Neural progenitor cell (in vitro differentiated cells): ENCODE data around the gene PCK1. TPM values are rescaled to one million over a fixed set of nuclear protein-coding genes. Genes with fewer than 3 reads are reported as not detected.

Experiments
- DNase-seq: peaks from one replicate; pipeline ENCODE4 v3.0.0-alpha.2; 2016; ENCODE audit warnings: low spot score
- H2AFZ ChIP-seq: fragments of 200-600 bp; sonication (generic); replicated peaks from 2 replicates; pipeline ENCODE4 v1.6.1; 2016; ENCODE audit warnings: antibody characterized with exemption
- H3F3A ChIP-seq: fragments of 200-600 bp; sonication (generic); 2 replicates; pipeline ENCODE4 v1.6.1; 2016; ENCODE audit warnings: antibody characterized with exemption, low read depth
- H3K27ac ChIP-seq: fragments of 200-600 bp; sonication (generic); 2 replicates; pipeline ENCODE4 v1.5.1; 2016; ENCODE audit warnings: mild to moderate bottlenecking
- H3K27me3 ChIP-seq: fragments of 200-600 bp; sonication (generic); 2 replicates; pipeline ENCODE4 v1.6.1; 2016; ENCODE audit warnings: mild to moderate bottlenecking, moderate library complexity
- H3K36me3 ChIP-seq: fragments of 200-600 bp; sonication (generic); 2 replicates; pipeline ENCODE4 v1.5.1; 2016
- H3K4me1 ChIP-seq: fragments of 200-600 bp; sonication (generic); 2 replicates; pipeline ENCODE4 v1.6.1; 2016; ENCODE audit warnings: mixed run types
- H3K4me2 ChIP-seq: fragments of 200-600 bp; sonication (generic); 2 replicates; pipeline ENCODE4 v1.6.1; 2016
- H3K4me3 ChIP-seq: fragments of 200-600 bp; sonication (generic); 2 replicates; pipeline ENCODE4 v1.5.1; 2016
- H3K79me2 ChIP-seq: fragments of 200-600 bp; sonication (generic); 2 replicates; pipeline ENCODE4 v1.6.1; 2016; ENCODE audit warnings: low read depth
- H3K9ac ChIP-seq: fragments of 200-600 bp; sonication (generic); 2 replicates; pipeline ENCODE4 v1.6.1; 2016
- H3K9me3 ChIP-seq: fragments of 200-600 bp; sonication (generic); 2 replicates; pipeline ENCODE4 v1.5.1; 2016; ENCODE audit warnings: low read depth
- H4K20me1 ChIP-seq: fragments of 200-600 bp; sonication (generic); 2 replicates; pipeline ENCODE4 v1.6.1; 2016; ENCODE audit warnings: low read depth
- H3K27ac Mint-ChIP-seq: 3 replicates; pipeline ENCODE4 v1.8.0; 2021; ENCODE audit warnings: mixed read lengths
- H3K27me3 Mint-ChIP-seq: 2 replicates; pipeline ENCODE4 v1.8.0; 2022; ENCODE audit warnings: low read depth, mild to moderate bottlenecking, inconsistent platforms, moderate library complexity, mixed read lengths; ENCODE audit not compliant: insufficient read depth
- H3K36me3 Mint-ChIP-seq: 3 replicates; pipeline ENCODE4 v1.8.0; 2021; ENCODE audit warnings: mixed read lengths
- H3K4me1 Mint-ChIP-seq: 3 replicates; pipeline ENCODE4 v1.8.0; 2021; ENCODE audit warnings: mixed read lengths
- H3K4me3 Mint-ChIP-seq: 3 replicates; pipeline ENCODE4 v1.8.0; 2021; ENCODE audit warnings: mild to moderate bottlenecking, moderate library complexity, mixed read lengths
- H3K9me3 Mint-ChIP-seq: 3 replicates; pipeline ENCODE4 v1.8.0; 2020; ENCODE audit warnings: mixed read lengths
- CTCF ChIP-seq: fragments of 200-600 bp; sonication (generic); IDR thresholded peaks from 2 replicates; pipeline ENCODE4 v1.5.1; 2017; ENCODE audit warnings: antibody characterized with exemption, mild to moderate bottlenecking
- EZH2 ChIP-seq: fragments of 200-600 bp; sonication (generic); IDR thresholded peaks from 2 replicates; pipeline ENCODE4 v1.6.1; 2017; ENCODE audit warnings: antibody characterized with exemption, mild to moderate bottlenecking, moderate library complexity
- EZH2phosphoT487 ChIP-seq: fragments of 200-600 bp; sonication (generic); IDR thresholded peaks from 2 replicates; pipeline ENCODE4 v1.6.1; 2017; ENCODE audit warnings: antibody characterized with exemption
- total RNA-seq: library from RNA; depleted of rRNA; stranded (reverse); fragments of >200 nt; gene quantifications from 2 replicates; pipeline ENCODE4 v1.2.3, GENCODE V29; 2015; ENCODE audit warnings: low replicate concordance

The PCK1 gene
- total RNA-seq, 1 donor from 2014 or later, result not detected

DNA sequence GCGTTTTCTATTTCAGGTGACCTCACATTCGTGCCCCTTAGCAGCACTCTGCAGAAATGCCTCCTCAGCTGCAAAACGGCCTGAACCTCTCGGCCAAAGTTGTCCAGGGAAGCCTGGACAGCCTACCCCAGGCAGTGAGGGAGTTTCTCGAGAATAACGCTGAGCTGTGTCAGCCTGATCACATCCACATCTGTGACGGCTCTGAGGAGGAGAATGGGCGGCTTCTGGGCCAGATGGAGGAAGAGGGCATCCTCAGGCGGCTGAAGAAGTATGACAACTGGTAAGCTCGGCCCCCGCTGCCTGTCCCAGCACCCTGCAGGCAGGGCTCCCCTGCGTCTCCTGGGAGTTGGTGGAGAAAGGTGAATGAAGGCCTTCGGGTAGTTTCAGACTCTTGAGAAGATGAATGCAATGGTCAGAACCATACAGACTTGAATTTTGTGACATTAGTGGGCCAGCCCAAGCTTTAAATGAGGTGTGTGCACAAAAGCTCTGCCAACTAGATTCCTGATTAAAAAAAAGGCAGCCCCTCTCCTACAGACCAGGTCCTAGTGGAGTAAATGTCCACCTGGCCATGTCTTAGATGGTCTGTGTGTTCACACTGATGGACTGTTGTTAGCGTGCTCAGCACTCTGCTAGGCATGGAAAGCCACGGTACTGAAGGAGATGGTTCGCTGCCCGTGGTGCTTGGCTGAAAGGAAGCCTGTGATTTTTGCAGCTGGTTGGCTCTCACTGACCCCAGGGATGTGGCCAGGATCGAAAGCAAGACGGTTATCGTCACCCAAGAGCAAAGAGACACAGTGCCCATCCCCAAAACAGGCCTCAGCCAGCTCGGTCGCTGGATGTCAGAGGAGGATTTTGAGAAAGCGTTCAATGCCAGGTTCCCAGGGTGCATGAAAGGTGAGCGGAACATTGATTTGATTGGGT lies 708 bp downstream of the PCK1 start:
- no peaks in the 10 kb centered on the region for H3K36me3 Mint-ChIP-seq
- Histone ChIP-seq H4K20me1 (no peaks in the 10 kb centered on the region), H3K9ac (no peak overlapping the region), H3K27ac (no peak overlapping the region), H3K27me3 (no peaks in the 10 kb centered on the region), H3K4me3 (no peak overlapping the region), H3F3A (no peaks in the 10 kb centered on the region), H3K9me3 (no peaks in the 10 kb centered on the region), H3K4me2 (no peak overlapping the region), H3K79me2 (no peaks in the 10 kb centered on the region), H3K36me3 (no peaks in the 10 kb centered on the region), H2AFZ (no peak overlapping the region), H3K4me1 (no peaks in the 10 kb centered on the region)
- H3K9me3 Mint-ChIP-seq, result peaks cover 2% of the 10 kb centered on the region
- no peak overlapping the region for H3K4me3 Mint-ChIP-seq
- TF ChIP-seq CTCF (no peak), EZH2phosphoT487 (no peak), EZH2 (no peak)
- no peaks in the 10 kb centered on the region for H3K4me1 Mint-ChIP-seq
- H3K27me3 Mint-ChIP-seq, result peaks cover 5% of the 10 kb centered on the region
- H3K27ac Mint-ChIP-seq, result no peak overlapping the region
- DNase-seq, result no peak

DNA sequence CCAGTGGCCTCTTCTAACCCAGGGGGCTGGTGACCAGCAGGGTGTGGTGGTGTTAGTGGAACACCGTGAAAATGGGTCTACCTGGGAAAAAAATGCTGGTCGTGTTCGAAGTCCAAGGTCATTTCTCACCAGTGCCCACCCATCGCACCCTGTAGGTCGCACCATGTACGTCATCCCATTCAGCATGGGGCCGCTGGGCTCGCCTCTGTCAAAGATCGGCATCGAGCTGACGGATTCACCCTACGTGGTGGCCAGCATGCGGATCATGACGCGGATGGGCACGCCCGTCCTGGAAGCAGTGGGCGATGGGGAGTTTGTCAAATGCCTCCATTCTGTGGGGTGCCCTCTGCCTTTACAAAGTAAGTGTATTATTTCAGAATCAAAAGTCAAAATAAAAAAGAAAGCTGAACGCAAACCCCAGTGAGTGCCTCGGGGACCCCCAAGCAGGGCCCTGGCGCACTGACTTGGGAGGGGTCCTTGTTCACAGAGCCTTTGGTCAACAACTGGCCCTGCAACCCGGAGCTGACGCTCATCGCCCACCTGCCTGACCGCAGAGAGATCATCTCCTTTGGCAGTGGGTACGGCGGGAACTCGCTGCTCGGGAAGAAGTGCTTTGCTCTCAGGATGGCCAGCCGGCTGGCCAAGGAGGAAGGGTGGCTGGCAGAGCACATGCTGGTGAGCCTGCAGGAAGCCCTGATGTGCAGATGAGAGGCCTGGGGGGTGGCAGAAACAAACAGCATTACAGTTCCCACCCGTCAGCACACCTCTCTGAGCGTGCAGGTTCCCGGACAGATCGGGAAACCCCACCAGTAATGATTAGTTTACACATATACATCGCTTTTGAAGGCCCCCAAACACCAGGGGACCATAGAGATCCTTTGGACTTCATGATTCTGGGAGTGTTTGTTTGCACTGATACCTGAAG lies 1.9 kb downstream of the PCK1 start:
- H3K4me3 ChIP-seq, result no peak overlapping the region
- no peak overlapping the region for H3K4me3 Mint-ChIP-seq
- no peaks in the 10 kb centered on the region for H4K20me1 ChIP-seq
- no peaks in the 10 kb centered on the region for H3K79me2 ChIP-seq
- H3K27me3 ChIP-seq, result no peaks in the 10 kb centered on the region
- H3F3A ChIP-seq, result no peaks in the 10 kb centered on the region
- no peaks in the 10 kb centered on the region for H3K9me3 ChIP-seq
- H3K36me3 Mint-ChIP-seq, result no peaks in the 10 kb centered on the region
- no peaks in the 10 kb centered on the region for H3K36me3 ChIP-seq
- no peak for DNase-seq
- H3K27me3 Mint-ChIP-seq, result peaks cover 4% of the 10 kb centered on the region
- no peak overlapping the region for H3K27ac ChIP-seq
- no peak overlapping the region for H3K9ac ChIP-seq
- TF ChIP-seq EZH2, result no peak
- peaks cover 2% of the 10 kb centered on the region for H3K9me3 Mint-ChIP-seq
- H3K27ac Mint-ChIP-seq, result no peak overlapping the region
- H3K4me2 ChIP-seq, result no peak overlapping the region
- no peak overlapping the region for H2AFZ ChIP-seq
- no peaks in the 10 kb centered on the region for H3K4me1 ChIP-seq
- H3K4me1 Mint-ChIP-seq, result no peaks in the 10 kb centered on the region

DNA sequence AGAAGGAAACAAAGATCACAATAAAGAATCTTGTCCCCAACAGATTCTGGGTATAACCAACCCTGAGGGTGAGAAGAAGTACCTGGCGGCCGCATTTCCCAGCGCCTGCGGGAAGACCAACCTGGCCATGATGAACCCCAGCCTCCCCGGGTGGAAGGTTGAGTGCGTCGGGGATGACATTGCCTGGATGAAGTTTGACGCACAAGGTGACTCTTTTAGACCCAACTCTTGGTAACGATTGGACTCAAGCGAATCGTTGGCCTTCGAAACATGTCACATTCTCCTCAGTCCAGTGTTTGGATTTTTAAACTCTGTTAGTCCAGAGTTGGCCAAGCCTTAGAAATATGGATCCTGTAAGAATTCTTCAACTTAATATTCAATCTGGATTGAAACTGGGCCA lies 2.6 kb downstream of the PCK1 start:
- Mint-ChIP-seq H3K27me3 (peaks cover 4% of the 10 kb centered on the region), H3K9me3 (peaks cover 2% of the 10 kb centered on the region), H3K27ac (no peak overlapping the region), H3K36me3 (no peaks in the 10 kb centered on the region), H3K4me3 (no peak overlapping the region), H3K4me1 (no peaks in the 10 kb centered on the region)
- H3K79me2 ChIP-seq, result no peaks in the 10 kb centered on the region
- H3F3A ChIP-seq, result no peaks in the 10 kb centered on the region
- no peak overlapping the region for H2AFZ ChIP-seq
- no peak for TF ChIP-seq CTCF
- TF ChIP-seq EZH2, result no peak
- no peak for TF ChIP-seq EZH2phosphoT487
- no peaks in the 10 kb centered on the region for H3K4me1 ChIP-seq
- no peak overlapping the region for H3K27ac ChIP-seq
- no peaks in the 10 kb centered on the region for H3K27me3 ChIP-seq
- H3K4me3 ChIP-seq, result no peak overlapping the region
- H4K20me1 ChIP-seq, result no peaks in the 10 kb centered on the region
- H3K9ac ChIP-seq, result no peak overlapping the region
- DNase-seq, result no peak
- no peaks in the 10 kb centered on the region for H3K9me3 ChIP-seq
- no peaks in the 10 kb centered on the region for H3K36me3 ChIP-seq
- no peak overlapping the region for H3K4me2 ChIP-seq
